Neural progenitor cell (in vitro differentiated cells): ENCODE results near the gene LYVE1.

Source experiments
- CTCF ChIP-seq: fragments of 200-600 bp; sonication (generic); IDR thresholded peaks from 2 replicates; pipeline ENCODE4 v1.5.1; 2017; ENCODE audit warnings: antibody characterized with exemption, mild to moderate bottlenecking
- EZH2phosphoT487 ChIP-seq: fragments of 200-600 bp; sonication (generic); IDR thresholded peaks from 2 replicates; pipeline ENCODE4 v1.6.1; 2017; ENCODE audit warnings: antibody characterized with exemption

GRCh38 chr11:10544491-10545465, 23.7 kb downstream of the LYVE1 start:
- TF ChIP-seq CTCF = no peak
- TF ChIP-seq EZH2phosphoT487 = no peak
